22Rv1 (cell line): ENCODE data around the gene TSTD2.
"Not testable (repeated sequence)": the region's sequence is repeated elsewhere in the genome, so short reads cannot be mapped to it uniquely, and the experiment has no call there.

Source experiments
- CTCF ChIP-seq: fragments of 450-650 bp; IDR thresholded peaks from 2 replicates; pipeline ENCODE4 v1.5.1; 2017; ENCODE audit warnings: mild to moderate bottlenecking
- ZFX ChIP-seq: fragments of 450-650 bp; IDR thresholded peaks from 2 replicates; pipeline ENCODE4 v1.6.1; 2017; ENCODE audit warnings: antibody characterized with exemption, borderline replicate concordance

- not testable (repeated sequence) for TF ChIP-seq CTCF, ZFX
Observed at GRCh38 chr9:97581590-97581989, 51.6 kb downstream of the TSTD2 start.
